ENCODE data around the gene TMX1.

The TMX1 gene

DNA sequence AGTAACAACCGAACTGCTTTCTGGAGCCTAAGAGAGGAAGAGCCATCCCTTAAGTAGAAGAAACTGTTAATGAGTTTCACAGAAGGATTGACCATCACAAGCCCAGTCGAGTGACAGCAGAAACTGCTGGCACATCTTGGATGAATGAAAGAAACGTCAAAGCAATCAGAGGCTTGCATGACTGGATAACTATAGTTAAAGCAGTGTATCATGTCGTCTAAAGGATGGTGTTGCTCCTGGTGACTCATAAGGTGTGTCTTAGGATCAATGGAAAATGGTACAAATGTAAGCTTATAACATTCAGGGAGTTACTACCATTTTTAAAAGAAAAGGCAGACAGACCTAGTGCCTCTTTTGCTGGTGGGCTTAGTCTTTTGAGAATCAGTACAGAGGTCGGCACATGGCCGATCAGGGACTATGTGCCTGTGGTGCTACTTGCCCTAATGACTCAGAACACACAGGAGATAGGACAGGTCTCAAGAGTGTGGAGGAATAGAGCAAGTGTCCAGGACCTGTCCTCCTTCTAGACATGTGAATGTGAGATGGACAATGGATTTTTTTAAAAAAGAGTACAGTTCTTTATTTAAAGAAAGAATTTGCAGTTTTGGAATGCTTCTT lies 55.7 kb downstream of the TMX1 start:
- Histone ChIP-seq H3K9ac (ENCODE audit: low read length) (no peak overlapping the region), H3K4me3 (ENCODE audit: low read depth in 1 of 2, low read length in 2 of 2) (no peak overlapping the region), H3K27ac (ENCODE audit: low read depth, low read length) (no peak overlapping the region), H3K36me3 (ENCODE audit: insufficient read depth, low read length) (no peaks in the 10 kb centered on the region), H3K9me3 (ENCODE audit: low read length) (no peaks in the 10 kb centered on the region), H3K27me3 (ENCODE audit: control insufficient read depth in 1 of 2, insufficient read depth in 2 of 2, low read length in 2 of 2) (no peaks in the 10 kb centered on the region), H3K4me1 (ENCODE audit: insufficient read depth, low read length) (peaks cover 32% of the 10 kb centered on the region)

DNA sequence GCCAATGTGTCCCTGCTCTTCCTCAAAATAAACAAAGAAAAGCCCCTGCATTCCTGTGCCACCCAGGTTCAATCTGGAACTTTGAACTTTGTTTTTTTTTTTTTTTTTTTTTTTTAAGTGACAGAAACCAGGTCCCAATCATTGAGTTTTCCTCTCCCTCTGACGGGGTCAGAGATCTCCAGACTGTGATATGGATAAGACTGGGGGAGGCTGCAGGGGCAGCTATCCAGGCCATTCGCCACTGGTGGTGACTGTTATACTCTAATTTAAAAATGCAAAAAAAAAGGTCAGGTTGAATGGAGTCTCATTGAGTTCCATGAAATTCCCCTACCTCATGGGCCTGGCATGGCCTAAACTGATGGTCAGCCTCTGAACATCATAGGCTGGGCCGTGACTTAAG lies 57.0 kb downstream of the TMX1 start:
- Histone ChIP-seq H3K4me1 (ENCODE audit: insufficient read depth, low read length) (peaks cover 27% of the 10 kb centered on the region), H3K27me3 (ENCODE audit: control insufficient read depth in 1 of 2, insufficient read depth in 2 of 2, low read length in 2 of 2) (no peaks in the 10 kb centered on the region), H3K27ac (ENCODE audit: low read depth, low read length) (no peak overlapping the region), H3K36me3 (ENCODE audit: insufficient read depth, low read length) (no peaks in the 10 kb centered on the region), H3K9ac (ENCODE audit: low read length) (no peak overlapping the region), H3K4me3 (ENCODE audit: low read depth in 1 of 2, low read length in 2 of 2) (no peak overlapping the region), H3K9me3 (ENCODE audit: low read length) (no peaks in the 10 kb centered on the region)

DNA sequence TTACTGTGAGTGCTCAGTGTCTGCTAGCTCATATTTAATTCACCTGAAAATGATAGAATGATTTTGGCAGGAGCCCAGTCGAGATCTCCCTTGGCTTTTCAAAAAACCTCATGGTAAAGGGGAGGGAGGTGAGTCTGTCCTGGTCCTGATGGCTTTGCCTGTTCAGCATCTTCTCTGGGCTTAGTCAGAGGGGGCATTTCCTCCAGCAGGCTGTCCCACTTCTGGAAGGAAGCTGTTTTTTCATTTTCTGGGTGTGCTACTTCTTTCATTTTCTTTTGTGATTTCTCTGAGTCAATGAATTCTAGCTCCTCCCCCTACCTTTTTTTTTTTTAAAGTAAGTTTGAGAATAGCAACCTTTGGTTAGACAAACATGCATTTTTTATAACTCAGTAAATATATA lies 58.8 kb downstream of the TMX1 start:
- H3K27me3 ChIP-seq (ENCODE audit: control insufficient read depth in 1 of 2, insufficient read depth in 2 of 2, low read length in 2 of 2), result no peaks in the 10 kb centered on the region
- no peak overlapping the region for H3K27ac ChIP-seq (ENCODE audit: low read depth, low read length)
- no peaks in the 10 kb centered on the region for H3K36me3 ChIP-seq (ENCODE audit: insufficient read depth, low read length)
- H3K4me3 ChIP-seq (ENCODE audit: low read depth in 1 of 2, low read length in 2 of 2), result no peak overlapping the region
- no peak overlapping the region for H3K9ac ChIP-seq (ENCODE audit: low read length)
- H3K4me1 ChIP-seq (ENCODE audit: insufficient read depth, low read length), result peaks cover 17% of the 10 kb centered on the region
- no peaks in the 10 kb centered on the region for H3K9me3 ChIP-seq (ENCODE audit: low read length)

DNA sequence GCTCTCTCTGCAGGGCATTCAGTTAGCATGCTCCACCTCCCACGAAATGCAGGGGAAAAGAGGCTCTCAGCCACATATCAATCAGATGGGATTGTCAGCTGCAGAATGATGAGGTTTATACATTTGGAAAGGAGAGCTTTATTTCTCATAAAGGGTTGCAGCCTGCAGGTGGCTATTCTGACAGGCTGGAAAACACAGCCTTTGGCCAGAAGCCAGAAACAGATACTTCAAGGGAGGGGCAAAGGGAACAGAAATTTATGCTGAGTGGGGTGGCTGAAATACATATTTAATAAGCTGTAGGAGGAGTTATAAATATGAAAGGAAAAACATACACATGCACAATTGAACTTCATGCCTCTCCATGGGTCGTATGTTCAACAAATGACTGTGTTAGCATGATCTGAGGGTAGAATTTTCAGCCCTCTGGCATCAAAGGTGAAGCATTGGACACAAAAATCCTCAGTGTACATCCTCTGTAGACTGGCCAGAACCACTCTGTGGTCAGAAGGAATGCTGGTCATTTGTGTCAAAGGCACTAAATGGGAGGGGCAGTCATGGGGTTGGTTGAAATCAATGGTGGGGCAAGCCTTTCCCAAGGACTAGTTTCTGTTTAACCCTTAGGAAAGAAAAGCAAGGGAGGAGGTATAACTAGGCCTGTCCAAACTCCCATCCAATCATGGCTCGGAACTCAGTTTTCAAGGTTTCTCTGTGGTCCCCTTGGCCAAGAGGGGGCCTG lies 62.4 kb downstream of the TMX1 start:
- Histone ChIP-seq H3K9me3 (ENCODE audit: low read length) (no peaks in the 10 kb centered on the region), H3K4me1 (ENCODE audit: insufficient read depth, low read length) (peaks cover 19% of the 10 kb centered on the region), H3K9ac (ENCODE audit: low read length) (no peak overlapping the region), H3K36me3 (ENCODE audit: insufficient read depth, low read length) (no peaks in the 10 kb centered on the region), H3K27ac (ENCODE audit: low read depth, low read length) (no peak overlapping the region), H3K27me3 (ENCODE audit: control insufficient read depth in 1 of 2, insufficient read depth in 2 of 2, low read length in 2 of 2) (no peaks in the 10 kb centered on the region), H3K4me3 (ENCODE audit: low read depth in 1 of 2, low read length in 2 of 2) (no peak overlapping the region)

DNA sequence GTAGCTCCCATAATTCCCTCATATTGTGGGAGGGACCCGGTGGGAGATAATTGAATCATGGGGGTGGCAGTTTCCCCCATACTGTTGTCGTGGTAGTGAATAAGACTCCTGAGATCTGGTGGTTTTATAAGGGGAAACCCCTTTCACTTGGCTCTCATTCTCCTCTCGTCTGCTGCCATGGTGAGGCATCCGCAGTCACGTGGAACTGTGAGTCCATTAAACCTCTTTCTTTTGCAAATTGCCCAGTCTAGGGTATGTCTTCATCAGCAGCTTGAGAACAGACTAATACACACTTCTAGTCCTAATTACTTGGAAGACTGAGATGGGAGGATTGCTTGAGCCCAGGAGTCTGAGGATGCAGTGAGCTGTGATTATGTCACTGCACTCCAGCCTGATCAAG lies 64.4 kb downstream of the TMX1 start:
- H3K27ac ChIP-seq (ENCODE audit: low read depth, low read length), result no peak overlapping the region
- H3K9me3 ChIP-seq (ENCODE audit: low read length), result no peaks in the 10 kb centered on the region
- H3K27me3 ChIP-seq (ENCODE audit: control insufficient read depth in 1 of 2, insufficient read depth in 2 of 2, low read length in 2 of 2), result no peaks in the 10 kb centered on the region
- H3K4me3 ChIP-seq (ENCODE audit: low read depth in 1 of 2, low read length in 2 of 2), result no peak overlapping the region
- H3K4me1 ChIP-seq (ENCODE audit: insufficient read depth, low read length), result peaks cover 16% of the 10 kb centered on the region
- H3K36me3 ChIP-seq (ENCODE audit: insufficient read depth, low read length), result no peaks in the 10 kb centered on the region
- no peak overlapping the region for H3K9ac ChIP-seq (ENCODE audit: low read length)

DNA sequence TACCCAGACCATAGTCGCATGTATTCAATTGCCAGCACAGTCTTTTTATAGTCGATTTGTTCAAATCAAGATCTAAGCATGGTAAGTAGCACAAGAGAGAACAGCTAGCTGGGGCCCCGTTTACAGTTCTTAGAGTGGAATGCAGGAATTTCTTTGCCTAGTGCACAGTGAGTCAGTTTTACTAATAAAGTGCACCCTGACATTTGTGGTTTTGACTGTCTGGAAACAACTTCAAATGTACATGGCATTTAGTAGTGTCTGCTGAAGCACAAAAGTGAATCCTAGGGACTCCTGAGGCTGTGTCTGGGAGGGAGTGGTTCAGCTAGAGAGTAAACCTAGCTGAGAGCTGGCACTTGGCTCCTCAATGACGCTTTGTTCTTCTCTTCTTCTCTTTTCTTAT lies 64.9 kb downstream of the TMX1 start:
- Histone ChIP-seq H3K9ac (ENCODE audit: low read length) (no peak overlapping the region), H3K9me3 (ENCODE audit: low read length) (no peaks in the 10 kb centered on the region), H3K36me3 (ENCODE audit: insufficient read depth, low read length) (no peaks in the 10 kb centered on the region), H3K4me3 (ENCODE audit: low read depth in 1 of 2, low read length in 2 of 2) (no peak overlapping the region), H3K27me3 (ENCODE audit: control insufficient read depth in 1 of 2, insufficient read depth in 2 of 2, low read length in 2 of 2) (no peaks in the 10 kb centered on the region), H3K4me1 (ENCODE audit: insufficient read depth, low read length) (peaks cover 12% of the 10 kb centered on the region), H3K27ac (ENCODE audit: low read depth, low read length) (no peak overlapping the region)

DNA sequence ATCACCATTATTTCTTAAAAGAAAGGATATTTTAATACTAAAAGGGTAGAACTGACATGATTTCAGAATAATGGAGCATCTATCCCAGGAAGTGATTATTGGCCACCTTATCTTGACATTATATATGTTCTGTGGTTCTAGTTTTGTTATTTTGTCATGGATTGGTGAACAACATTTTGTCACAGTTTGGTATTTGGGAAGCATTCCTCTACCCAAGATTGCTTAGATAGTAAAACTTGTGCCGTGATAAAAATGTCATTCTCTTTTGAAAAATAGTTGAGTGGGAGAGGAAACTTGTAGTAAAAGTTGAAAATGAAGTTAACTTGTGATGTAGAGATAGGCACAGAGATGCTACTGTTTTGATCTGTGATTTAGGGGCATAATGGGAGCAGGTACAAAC lies 65.7 kb downstream of the TMX1 start:
- Histone ChIP-seq H3K36me3 (ENCODE audit: insufficient read depth, low read length) (no peaks in the 10 kb centered on the region), H3K4me3 (ENCODE audit: low read depth in 1 of 2, low read length in 2 of 2) (no peak overlapping the region), H3K4me1 (ENCODE audit: insufficient read depth, low read length) (peaks cover 19% of the 10 kb centered on the region), H3K9me3 (ENCODE audit: low read length) (no peaks in the 10 kb centered on the region), H3K27me3 (ENCODE audit: control insufficient read depth in 1 of 2, insufficient read depth in 2 of 2, low read length in 2 of 2) (no peaks in the 10 kb centered on the region), H3K27ac (ENCODE audit: low read depth, low read length) (no peak overlapping the region), H3K9ac (ENCODE audit: low read length) (no peak overlapping the region)
